Lung (tissue), 16 donors: ENCODE measurements around the gene CASP3. TPM values are rescaled to one million over a fixed set of nuclear protein-coding genes. Genes with fewer than 3 reads are reported as not detected.

ENCODE experiments used
- ATAC-seq: fragments of 200-7000 bp; cut with Tn5 transposase; one replicate; pipeline ENCODE4 v1.9.1; 2020; ENCODE audit warnings: moderate number of reproducible peaks; ENCODE audit not compliant: insufficient read depth, low FRiP score
- DNase-seq, 3 donors: peaks; one replicate each; pipeline ENCODE4 v3.0.0-alpha.2; 2013 to 2017
- H3K27ac ChIP-seq, 2 donors: one replicate each; pipeline ENCODE4 v1.5.1; 2013; ENCODE audit warnings: mild to moderate bottlenecking in 2 of 2, moderate library complexity in 2 of 2, control low read depth in 1 of 2, inconsistent platforms in 1 of 2, low read depth in 1 of 2, low read length in 1 of 2
- H3K27me3 ChIP-seq, 3 donors: one replicate each; pipeline ENCODE4 v1.5.1; 2013; ENCODE audit warnings: low read length in 2 of 3; ENCODE audit not compliant: control insufficient read depth in 3 of 3, insufficient read depth in 3 of 3
- H3K36me3 ChIP-seq, 4 donors: one replicate each; pipeline ENCODE4 v1.5.1; 2013; ENCODE audit warnings: low read length in 4 of 4, mild to moderate bottlenecking in 1 of 4, moderate library complexity in 1 of 4; ENCODE audit not compliant: control insufficient read depth in 4 of 4, insufficient read depth in 4 of 4
- H3K4me1 ChIP-seq, 5 donors: one replicate each; pipeline ENCODE4 v1.5.1; 2013; ENCODE audit warnings: low read length in 5 of 5, mild to moderate bottlenecking in 2 of 5, moderate library complexity in 1 of 5; ENCODE audit not compliant: control insufficient read depth in 5 of 5, insufficient read depth in 5 of 5
- H3K4me3 ChIP-seq: one replicate; pipeline ENCODE4 v1.5.1; 2013; ENCODE audit warnings: mild to moderate bottlenecking, control low read depth, moderate library complexity
- H3K9ac ChIP-seq, 2 donors: one replicate each; pipeline ENCODE4 v1.5.1; 2013; ENCODE audit warnings: low read length in 2 of 2, control low read depth in 1 of 2; ENCODE audit not compliant: insufficient read depth in 1 of 2
- H3K9me3 ChIP-seq, 4 donors: one replicate each; pipeline ENCODE4 v1.5.1; 2013; ENCODE audit warnings: low read length in 3 of 4, mild to moderate bottlenecking in 1 of 4, moderate library complexity in 1 of 4; ENCODE audit not compliant: control insufficient read depth in 4 of 4, insufficient read depth in 3 of 4
- CTCF ChIP-seq: IDR thresholded peaks from 2 replicates; pipeline ENCODE4 v1.5.1; 2012; ENCODE audit warnings: mild to moderate bottlenecking; ENCODE audit errors: control extremely low read depth, extremely low read depth
- WGBS, 2 donors: extraction: QIAGEN DNeasy Blood & Tissue Kit; methylation state at CpG; one replicate each; pipeline ENCODE4 v1.1.7; 2013; 5-methylcytosine and 5-hydroxymethylcytosine counted together
- long read RNA-seq, 5 donors: transcript quantifications; one replicate each; lab custom pipeline, GENCODE V29; 2026
- polyA plus RNA-seq, 2 donors: library from polyadenylated mRNA; stranded (reverse); fragments of 200-250 nt; gene quantifications; one replicate each; pipeline ENCODE4 v1.2.1, GENCODE V29; 2013
- total RNA-seq, 2 donors: library from RNA; depleted of rRNA in 1 of 2; stranded (reverse); fragments of >200 nt in 1 of 2; gene quantifications; one replicate each; pipeline ENCODE4 v1.2.1, GENCODE V29; 2014 to 2021
- donor health status: control.
- donor health status: control.
- donor health status: Bipolar disorder and iron deficiency.
- donor health status: healthy.
- donor health status: DM: yes; HTN: yes; CAD: no.

Gene CASP3
- total RNA-seq (10 to 100 TPM; 14.4 to 30.4 TPM), polyA plus RNA-seq (10 to 100 TPM in 1 of 2 donors, 1 to 10 TPM in 1; 9.3 to 19.0 TPM)
- long read RNA-seq, donor 1, transcript CASP3-201 (8 exons, 2,673 nt) = minor isoform, 8 of 22 reads
- long read RNA-seq, donor 1, transcript CASP3-206 (7 exons, 2,540 nt) = major isoform, 14 of 22 reads
- long read RNA-seq, donor 1, partial matches to known transcripts = 0 of 22 reads
- long read RNA-seq, donor 1, other reads (novel, unspliced or antisense) = 0 of 22 reads
- long read RNA-seq, donor 2, partial matches to known transcripts = 0 of 1 reads
- long read RNA-seq, donor 2, other reads (novel, unspliced or antisense) = 0 of 1 reads
- long read RNA-seq, donor 3, transcript CASP3-206 (7 exons, 2,540 nt) = major isoform, 5 of 9 reads
- long read RNA-seq, donor 3, partial matches to known transcripts = 0 of 9 reads
- long read RNA-seq, donor 3, other reads (novel, unspliced or antisense) = 0 of 9 reads
- long read RNA-seq, donor 4, partial matches to known transcripts = 0 of 1 reads
- long read RNA-seq, donor 4, other reads (novel, unspliced or antisense) = 0 of 1 reads
- long read RNA-seq, donor 5, transcript CASP3-206 (7 exons, 2,540 nt) = major isoform, 9 of 10 reads
- long read RNA-seq, donor 5, partial matches to known transcripts = 0 of 10 reads
- long read RNA-seq, donor 5, other reads (novel, unspliced or antisense) = 0 of 10 reads

- peak; percentile 97 for ATAC-seq
- TF ChIP-seq CTCF = no peak
- H3K9ac ChIP-seq = peak within 1 kb of the TSS; percentile 80 to 96
- peak within 1 kb of the TSS; percentile 99 for H3K27ac ChIP-seq
- DNase-seq = peak; percentile 98
- 0% methylated on average over 68 to 90 of the region's 90 CpGs for WGBS, 2 donors
- no peaks in the 10 kb centered on the region for H3K9me3 ChIP-seq
- H3K36me3 ChIP-seq = peaks cover 0 to 10% (median 1%) of the 10 kb centered on the region in 4 donors
- H3K27me3 ChIP-seq = no peaks in the 10 kb centered on the region
- H3K4me3 ChIP-seq = peak within 1 kb of the TSS; percentile 89
- peaks cover 0 to 27% (median 19%) of the 10 kb centered on the region in 5 donors for H3K4me1 ChIP-seq
Observed at GRCh38 chr4:184649026-184649970, at the start of gene CASP3, which contains the start of gene PRIMPOL. Gene CASP3, minus strand, starts transcription at chr4:184649447. Its CDS starts 10,994 bp downstream, at chr4:184638453. Gene PRIMPOL, plus strand, starts transcription at chr4:184649738. Its CDS starts 7,403 bp downstream, at chr4:184657141.

GRCh38 chr4:184697956-184698355 is 48.7 kb upstream of the CASP3 start:
- H3K27ac ChIP-seq = no peak overlapping the region
- ATAC-seq (no peak), DNase-seq (no peak)
- peaks cover 0 to 22% (median 6%) of the 10 kb centered on the region in 4 donors for H3K36me3 ChIP-seq
- WGBS, 2 donors = 96 to 99% methylated on average over 3 of the region's 3 CpGs
- no peak overlapping the region for H3K9ac ChIP-seq
- no peaks in the 10 kb centered on the region for H3K27me3 ChIP-seq
- no peak for TF ChIP-seq CTCF
- H3K9me3 ChIP-seq = no peaks in the 10 kb centered on the region
- no peaks in the 10 kb centered on the region for H3K4me1 ChIP-seq
- H3K4me3 ChIP-seq = no peak overlapping the region

- Histone ChIP-seq H3K9me3 (no peaks in the 10 kb centered on the region), H3K4me3 (no peak overlapping the region), H3K36me3 (peaks cover 0 to 15% (median 5%) of the 10 kb centered on the region in 4 donors), H3K4me1 (no peaks in the 10 kb centered on the region), H3K27me3 (no peaks in the 10 kb centered on the region), H3K9ac (no peak overlapping the region), H3K27ac (no peak overlapping the region)
- no peak for ATAC-seq
- WGBS, 2 donors = 82 to 93% methylated on average over 3 of the region's 3 CpGs
- DNase-seq = no peak
- TF ChIP-seq CTCF = no peak
Observed at GRCh38 chr4:184695178-184695896, 46.1 kb upstream of the CASP3 start.
